ENCODE results near the gene NAT9.

The NAT9 gene

DNA sequence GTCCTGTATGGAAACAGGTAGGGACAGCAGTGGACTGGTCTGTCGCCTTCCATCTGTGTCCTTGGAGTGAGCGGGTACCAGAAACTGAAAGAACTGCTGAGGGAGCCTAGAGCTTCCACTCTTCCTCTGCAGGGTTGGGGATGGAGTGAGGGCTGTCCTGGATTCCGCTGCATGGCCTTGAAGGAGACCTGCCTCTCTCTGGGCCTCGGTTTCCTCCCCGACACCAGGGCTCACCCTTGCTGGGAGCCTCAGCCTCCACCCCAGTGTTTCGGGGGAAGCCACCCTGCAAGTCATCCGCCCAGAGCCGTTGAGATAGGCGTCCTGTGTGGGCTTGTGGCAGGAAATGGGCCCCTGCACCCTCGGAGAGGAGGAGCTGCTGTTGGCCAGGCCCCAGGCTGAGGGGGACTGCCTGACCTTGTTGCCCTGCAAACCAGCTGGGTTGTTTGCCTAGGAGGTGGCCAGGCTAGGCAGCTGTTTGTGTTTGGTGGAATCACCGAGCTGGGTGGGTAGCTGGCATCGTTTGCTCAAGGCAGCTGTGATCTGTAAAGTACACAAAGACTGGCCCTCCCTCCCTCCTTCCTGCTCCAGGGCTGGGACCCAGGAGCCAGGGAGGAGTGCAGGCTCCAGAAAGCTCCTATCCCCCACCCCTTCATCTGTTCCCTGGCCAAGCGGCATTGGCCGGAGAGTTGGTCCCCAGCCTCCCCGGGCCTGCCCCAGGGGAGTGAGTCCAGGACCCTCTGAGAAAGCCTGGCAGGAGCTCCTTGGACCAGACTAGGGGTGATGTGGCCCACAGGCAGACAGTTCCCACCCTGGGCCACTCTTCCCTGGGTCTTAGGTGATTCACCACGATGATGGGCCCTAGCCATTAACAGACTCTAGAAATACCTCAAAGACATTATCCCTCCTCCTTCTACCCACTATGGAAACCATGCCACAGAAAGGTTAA lies 37.8 kb downstream of the NAT9 start:
- peaks cover 8% of the 10 kb centered on the region for H3K4me1 ChIP-seq (ENCODE audit: control insufficient read depth, low read depth, low read length)
- peak overlapping the region; percentile 73 for H3K4me3 ChIP-seq (ENCODE audit: low read length)
- no peak overlapping the region for H3K27ac ChIP-seq (ENCODE audit: low read length)
- no peaks in the 10 kb centered on the region for H3K36me3 ChIP-seq (ENCODE audit: control insufficient read depth, low read depth, low read length)
- H3K27me3 ChIP-seq (ENCODE audit: control insufficient read depth, insufficient read depth, low read length), result peaks cover 46% of the 10 kb centered on the region
- H3K9ac ChIP-seq (ENCODE audit: low read length), result no peak overlapping the region
- no peaks in the 10 kb centered on the region for H3K9me3 ChIP-seq (ENCODE audit: control insufficient read depth, low read depth, low read length)

GRCh38 chr17:74737299-74738050 lies 38.7 kb downstream of the NAT9 start:
- Histone ChIP-seq H3K27ac (ENCODE audit: low read length) (no peak overlapping the region), H3K4me3 (ENCODE audit: low read length) (peak overlapping the region; percentile 73), H3K9me3 (ENCODE audit: control insufficient read depth, low read depth, low read length) (no peaks in the 10 kb centered on the region), H3K36me3 (ENCODE audit: control insufficient read depth, low read depth, low read length) (no peaks in the 10 kb centered on the region), H3K27me3 (ENCODE audit: control insufficient read depth, insufficient read depth, low read length) (peaks cover 46% of the 10 kb centered on the region), H3K9ac (ENCODE audit: low read length) (no peak overlapping the region), H3K4me1 (ENCODE audit: control insufficient read depth, low read depth, low read length) (peaks cover 8% of the 10 kb centered on the region)

- peaks cover 46% of the 10 kb centered on the region for H3K27me3 ChIP-seq (ENCODE audit: control insufficient read depth, insufficient read depth, low read length)
- H3K27ac ChIP-seq (ENCODE audit: low read length), result no peak within 1 kb of the TSS
- no peaks in the 10 kb centered on the region for H3K9me3 ChIP-seq (ENCODE audit: control insufficient read depth, low read depth, low read length)
- H3K36me3 ChIP-seq (ENCODE audit: control insufficient read depth, low read depth, low read length), result no peaks in the 10 kb centered on the region
- H3K4me1 ChIP-seq (ENCODE audit: control insufficient read depth, low read depth, low read length), result peaks cover 8% of the 10 kb centered on the region
- peak within 1 kb of the TSS; percentile 73 for H3K4me3 ChIP-seq (ENCODE audit: low read length)
- H3K9ac ChIP-seq (ENCODE audit: low read length), result no peak within 1 kb of the TSS
These were observed 39.4 kb downstream of the NAT9 start, which contains the start of gene RAB37 for GRCh38 chr17:74736513-74737298. Gene RAB37, plus strand, starts transcription at chr17:74737256. Its CDS starts 17 bp downstream, at chr17:74737273.

GRCh38 chr17:74734256-74734655 lies 41.9 kb downstream of the NAT9 start:
- peaks cover 45% of the 10 kb centered on the region for H3K27me3 ChIP-seq (ENCODE audit: control insufficient read depth, insufficient read depth, low read length)
- no peak overlapping the region for H3K4me3 ChIP-seq (ENCODE audit: low read length)
- no peaks in the 10 kb centered on the region for H3K36me3 ChIP-seq (ENCODE audit: control insufficient read depth, low read depth, low read length)
- no peak overlapping the region for H3K9ac ChIP-seq (ENCODE audit: low read length)
- H3K27ac ChIP-seq (ENCODE audit: low read length), result no peak overlapping the region
- peaks cover 8% of the 10 kb centered on the region for H3K4me1 ChIP-seq (ENCODE audit: control insufficient read depth, low read depth, low read length)
- no peaks in the 10 kb centered on the region for H3K9me3 ChIP-seq (ENCODE audit: control insufficient read depth, low read depth, low read length)

- Histone ChIP-seq H3K4me3 (ENCODE audit: low read length) (no peak overlapping the region), H3K4me1 (ENCODE audit: control insufficient read depth, low read depth, low read length) (peaks cover 8% of the 10 kb centered on the region), H3K9ac (ENCODE audit: low read length) (no peak overlapping the region), H3K27me3 (ENCODE audit: control insufficient read depth, insufficient read depth, low read length) (peaks cover 38% of the 10 kb centered on the region), H3K9me3 (ENCODE audit: control insufficient read depth, low read depth, low read length) (no peaks in the 10 kb centered on the region), H3K36me3 (ENCODE audit: control insufficient read depth, low read depth, low read length) (no peaks in the 10 kb centered on the region), H3K27ac (ENCODE audit: low read length) (no peak overlapping the region)
These were observed 42.6 kb downstream of the NAT9 start for GRCh38 chr17:74733365-74734122.

DNA sequence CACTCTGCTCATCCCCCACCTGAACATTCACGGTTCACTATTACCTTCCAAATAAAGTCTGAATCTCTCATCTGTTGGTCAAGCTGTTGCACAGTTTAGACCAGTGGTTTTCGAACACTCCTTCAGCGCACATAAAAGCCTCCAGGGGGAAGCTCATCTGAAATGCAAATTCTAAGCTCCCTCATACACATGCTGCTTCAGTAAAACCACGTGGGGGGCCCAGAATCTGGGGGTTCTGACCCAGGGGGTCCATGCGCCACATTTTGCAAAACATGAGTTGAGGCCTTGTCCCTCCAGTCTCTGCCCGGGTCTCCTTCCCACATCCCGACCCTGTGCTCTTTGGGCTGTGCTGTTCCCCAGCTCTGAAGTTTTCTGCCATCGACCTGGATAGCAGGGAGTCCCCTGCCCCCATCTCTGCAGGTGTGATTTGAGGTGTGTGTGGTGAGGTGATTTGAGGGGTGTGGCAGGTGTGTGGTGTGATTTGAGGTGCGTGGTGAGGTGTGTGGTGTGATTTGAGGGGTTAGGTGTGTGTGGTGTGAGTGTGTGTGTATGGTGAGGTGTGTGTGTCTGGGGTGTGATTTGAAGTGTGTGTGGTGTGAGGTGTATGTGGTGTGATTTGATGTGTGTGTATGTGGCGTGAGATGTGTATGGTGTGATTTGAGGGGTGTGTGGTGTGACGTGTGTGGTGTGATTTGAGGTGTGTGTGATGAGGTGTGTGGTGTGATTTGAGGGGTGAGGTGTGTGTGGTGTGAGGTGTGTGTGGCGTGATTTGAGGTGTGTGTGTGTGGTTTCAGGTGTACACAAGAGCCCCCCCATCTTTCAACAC lies 43.9 kb downstream of the NAT9 start:
- H3K9ac ChIP-seq (ENCODE audit: low read length), result no peak overlapping the region
- H3K9me3 ChIP-seq (ENCODE audit: control insufficient read depth, low read depth, low read length), result no peaks in the 10 kb centered on the region
- no peak overlapping the region for H3K27ac ChIP-seq (ENCODE audit: low read length)
- no peaks in the 10 kb centered on the region for H3K36me3 ChIP-seq (ENCODE audit: control insufficient read depth, low read depth, low read length)
- no peak overlapping the region for H3K4me3 ChIP-seq (ENCODE audit: low read length)
- peaks cover 25% of the 10 kb centered on the region for H3K27me3 ChIP-seq (ENCODE audit: control insufficient read depth, insufficient read depth, low read length)
- no peaks in the 10 kb centered on the region for H3K4me1 ChIP-seq (ENCODE audit: control insufficient read depth, low read depth, low read length)

GRCh38 chr17:74731347-74731605 lies 44.9 kb downstream of the NAT9 start:
- no peak overlapping the region for H3K4me3 ChIP-seq (ENCODE audit: low read length)
- peaks cover 20% of the 10 kb centered on the region for H3K27me3 ChIP-seq (ENCODE audit: control insufficient read depth, insufficient read depth, low read length)
- no peaks in the 10 kb centered on the region for H3K9me3 ChIP-seq (ENCODE audit: control insufficient read depth, low read depth, low read length)
- no peak overlapping the region for H3K9ac ChIP-seq (ENCODE audit: low read length)
- no peaks in the 10 kb centered on the region for H3K4me1 ChIP-seq (ENCODE audit: control insufficient read depth, low read depth, low read length)
- no peak overlapping the region for H3K27ac ChIP-seq (ENCODE audit: low read length)
- H3K36me3 ChIP-seq (ENCODE audit: control insufficient read depth, low read depth, low read length), result no peaks in the 10 kb centered on the region

GRCh38 chr17:74730491-74731346 lies 45.4 kb downstream of the NAT9 start:
- no peak overlapping the region for H3K9ac ChIP-seq (ENCODE audit: low read length)
- no peaks in the 10 kb centered on the region for H3K4me1 ChIP-seq (ENCODE audit: control insufficient read depth, low read depth, low read length)
- no peak overlapping the region for H3K27ac ChIP-seq (ENCODE audit: low read length)
- no peak overlapping the region for H3K4me3 ChIP-seq (ENCODE audit: low read length)
- peaks cover 14% of the 10 kb centered on the region for H3K27me3 ChIP-seq (ENCODE audit: control insufficient read depth, insufficient read depth, low read length)
- no peaks in the 10 kb centered on the region for H3K9me3 ChIP-seq (ENCODE audit: control insufficient read depth, low read depth, low read length)
- H3K36me3 ChIP-seq (ENCODE audit: control insufficient read depth, low read depth, low read length), result no peaks in the 10 kb centered on the region

DNA sequence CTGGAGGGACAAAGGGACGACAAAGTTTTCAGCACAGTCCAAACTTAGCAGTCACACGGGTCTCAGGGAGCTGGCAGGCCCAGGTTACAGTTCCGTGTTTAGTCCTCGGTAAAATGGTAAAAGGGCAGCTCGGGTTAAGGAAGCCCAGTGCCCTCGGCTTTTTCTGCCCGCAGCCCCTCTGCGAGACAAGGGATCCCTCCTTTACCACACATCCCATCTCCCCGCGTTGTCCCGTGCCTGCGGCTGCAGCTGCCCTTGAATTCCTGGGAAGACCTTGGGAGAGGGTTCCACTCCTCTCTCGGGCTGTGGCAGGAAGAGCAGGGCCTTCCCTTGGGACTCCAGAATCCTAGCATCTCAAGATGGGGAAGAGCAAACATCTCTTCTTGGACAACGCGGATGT lies 46.3 kb downstream of the NAT9 start:
- Histone ChIP-seq H3K36me3 (ENCODE audit: control insufficient read depth, low read depth, low read length) (no peaks in the 10 kb centered on the region), H3K27ac (ENCODE audit: low read length) (no peak overlapping the region), H3K27me3 (ENCODE audit: control insufficient read depth, insufficient read depth, low read length) (peaks cover 7% of the 10 kb centered on the region), H3K4me3 (ENCODE audit: low read length) (no peak overlapping the region), H3K9ac (ENCODE audit: low read length) (no peak overlapping the region), H3K9me3 (ENCODE audit: control insufficient read depth, low read depth, low read length) (no peaks in the 10 kb centered on the region), H3K4me1 (ENCODE audit: control insufficient read depth, low read depth, low read length) (no peaks in the 10 kb centered on the region)

- Histone ChIP-seq H3K9ac (ENCODE audit: low read length) (no peak overlapping the region), H3K36me3 (ENCODE audit: control insufficient read depth, low read depth, low read length) (no peaks in the 10 kb centered on the region), H3K4me1 (ENCODE audit: control insufficient read depth, low read depth, low read length) (no peaks in the 10 kb centered on the region), H3K27me3 (ENCODE audit: control insufficient read depth, insufficient read depth, low read length) (peaks cover 5% of the 10 kb centered on the region), H3K4me3 (ENCODE audit: low read length) (no peak overlapping the region), H3K27ac (ENCODE audit: low read length) (no peak overlapping the region), H3K9me3 (ENCODE audit: control insufficient read depth, low read depth, low read length) (no peaks in the 10 kb centered on the region)
These were observed 46.8 kb downstream of the NAT9 start for GRCh38 chr17:74729368-74729767.
